Hepatocyte (in vitro differentiated cells): ENCODE data around the gene MED23. TPM values are rescaled to one million over a fixed set of nuclear protein-coding genes. Genes with fewer than 3 reads are reported as not detected.
A peak's percentile ranks its signal among the peaks of the same experiment; 100 is the strongest.

Source experiments
- DNase-seq: peaks from one replicate; pipeline ENCODE4 v3.0.0-alpha.2; 2016; ENCODE audit warnings: low spot score
- H2AFZ ChIP-seq: fragments of 200-600 bp; sonication (generic); 2 replicates; pipeline ENCODE4 v1.6.0; 2016; ENCODE audit warnings: antibody characterized with exemption, mild to moderate bottlenecking
- H3K27ac ChIP-seq: fragments of 200-600 bp; sonication (generic); 2 replicates; pipeline ENCODE4 v1.5.1; 2016; ENCODE audit warnings: mild to moderate bottlenecking
- H3K27me3 ChIP-seq: fragments of 200-600 bp; sonication (generic); 2 replicates; pipeline ENCODE4 v1.6.1; 2016
- H3K36me3 ChIP-seq: fragments of 200-600 bp; sonication (generic); replicated peaks from 2 replicates; pipeline ENCODE4 v1.5.1; 2016; ENCODE audit warnings: low read depth; ENCODE audit not compliant: insufficient read depth
- H3K4me1 ChIP-seq: fragments of 200-600 bp; sonication (generic); 2 replicates; pipeline ENCODE4 v1.5.1; 2016; ENCODE audit warnings: mild to moderate bottlenecking, moderate library complexity; ENCODE audit not compliant: insufficient read depth
- H3K4me2 ChIP-seq: fragments of 200-600 bp; sonication (generic); 2 replicates; pipeline ENCODE4 v1.6.0; 2016
- H3K4me3 ChIP-seq: fragments of 200-600 bp; sonication (generic); 2 replicates; pipeline ENCODE4 v1.5.1; 2016; ENCODE audit warnings: mild to moderate bottlenecking
- H3K79me2 ChIP-seq: fragments of 200-600 bp; sonication (generic); 2 replicates; pipeline ENCODE4 v1.6.0; 2017; ENCODE audit warnings: mild to moderate bottlenecking
- H3K9me2 ChIP-seq: fragments of 200-600 bp; sonication (generic); replicated peaks from 2 replicates; pipeline ENCODE4 v1.6.0; 2017; ENCODE audit warnings: mild to moderate bottlenecking; ENCODE audit not compliant: insufficient read depth
- H3K9me3 ChIP-seq: fragments of 200-600 bp; sonication (generic); 2 replicates; pipeline ENCODE4 v1.5.1; 2016; ENCODE audit warnings: low read depth, mild to moderate bottlenecking
- H4K20me1 ChIP-seq: fragments of 200-600 bp; sonication (generic); 2 replicates; pipeline ENCODE4 v1.6.0; 2016; ENCODE audit warnings: mild to moderate bottlenecking; ENCODE audit not compliant: insufficient read depth, poor library complexity, severe bottlenecking
- CTCF ChIP-seq: fragments of 200-600 bp; sonication (generic); IDR thresholded peaks from 2 replicates; pipeline ENCODE4 v1.5.1; 2016; ENCODE audit warnings: antibody characterized with exemption, mild to moderate bottlenecking; ENCODE audit not compliant: poor library complexity
- EZH2 ChIP-seq: fragments of 200-600 bp; sonication (generic); IDR thresholded peaks from 2 replicates; pipeline ENCODE4 v1.6.1; 2016; ENCODE audit warnings: antibody characterized with exemption, mild to moderate bottlenecking, borderline replicate concordance
- EZH2phosphoT487 ChIP-seq: fragments of 200-600 bp; sonication (generic); IDR thresholded peaks from one replicate; pipeline ENCODE4 v1.6.1; 2018; ENCODE audit warnings: antibody characterized with exemption, mild to moderate bottlenecking, low read depth, moderate library complexity; ENCODE audit not compliant: unreplicated experiment, severe bottlenecking
- WGBS: methylation state at CpG from one replicate; pipeline ENCODE4 v1.1.6; 2016; ENCODE audit warnings: low lambda C conversion rate; ENCODE audit errors: missing lambda C conversion rate; 5-methylcytosine and 5-hydroxymethylcytosine counted together
- polyA plus RNA-seq: library from polyadenylated mRNA; unstranded; fragments of >200 nt; fragmentation: Nextera tagmentation; extraction: Ambion mirVana; gene quantifications from 2 replicates; pipeline ENCODE4 v1.2.1, GENCODE V29; 2016
- total RNA-seq: library from RNA; depleted of rRNA; stranded (reverse); fragments of >200 nt; gene quantifications from 2 replicates; pipeline ENCODE4 v1.2.3, GENCODE V29; 2014

The MED23 gene
- total and polyA plus RNA-seq, 2 experiments from 2014 or later = 13.4 to 42.1 TPM

GRCh38 chr6:131629651-131630050, 1.6 kb upstream of the MED23 start:
- Histone ChIP-seq H3K9me3 (no peaks in the 10 kb centered on the region), H3K36me3 (no peaks in the 10 kb centered on the region), H2AFZ (no peak overlapping the region), H3K27me3 (no peaks in the 10 kb centered on the region), H3K4me2 (no peak overlapping the region), H3K4me3 (no peak overlapping the region), H3K79me2 (peaks cover 23% of the 10 kb centered on the region), H3K4me1 (peaks cover 7% of the 10 kb centered on the region), H4K20me1 (no peaks in the 10 kb centered on the region), H3K9me2 (no peaks in the 10 kb centered on the region), H3K27ac (no peak overlapping the region)
- WGBS = 81% methylated on average over 2 of the region's 2 CpGs
- DNase-seq = no peak
- TF ChIP-seq CTCF (no peak), EZH2phosphoT487 (no peak), EZH2 (no peak)

- Histone ChIP-seq H3K36me3 (no peaks in the 10 kb centered on the region), H3K9me2 (no peaks in the 10 kb centered on the region), H3K27me3 (no peaks in the 10 kb centered on the region), H3K4me1 (peaks cover 7% of the 10 kb centered on the region), H3K9me3 (no peaks in the 10 kb centered on the region), H3K4me3 (peak overlapping the region; percentile 11), H3K4me2 (peak overlapping the region; percentile 78), H3K79me2 (peaks cover 23% of the 10 kb centered on the region), H2AFZ (peak overlapping the region; percentile 82), H3K27ac (no peak overlapping the region), H4K20me1 (no peaks in the 10 kb centered on the region)
- DNase-seq = no peak
- WGBS = 75% methylated on average over 1 of the region's 1 CpG
- TF ChIP-seq EZH2phosphoT487 (no peak), EZH2 (no peak), CTCF (no peak)
Measured at GRCh38 chr6:131628726-131629125, 684 bp upstream of the MED23 start.

GRCh38 chr6:131615275-131615674, 12.8 kb downstream of the MED23 start:
- H3K9me2 ChIP-seq = no peaks in the 10 kb centered on the region
- H3K36me3 ChIP-seq = no peaks in the 10 kb centered on the region
- H3K9me3 ChIP-seq = no peaks in the 10 kb centered on the region
- no peak for DNase-seq
- no peak overlapping the region for H3K4me3 ChIP-seq
- no peaks in the 10 kb centered on the region for H3K79me2 ChIP-seq
- no peak overlapping the region for H3K4me2 ChIP-seq
- TF ChIP-seq EZH2phosphoT487 (no peak), CTCF (no peak), EZH2 (no peak)
- no peak overlapping the region for H3K27ac ChIP-seq
- no peaks in the 10 kb centered on the region for H3K4me1 ChIP-seq
- H3K27me3 ChIP-seq = no peaks in the 10 kb centered on the region
- no peak overlapping the region for H2AFZ ChIP-seq
- WGBS = 100% methylated on average over 4 of the region's 4 CpGs
- H4K20me1 ChIP-seq = no peaks in the 10 kb centered on the region
